Measurements from ENCODE around the gene TSPYL2.

The TSPYL2 gene

GRCh38 chrX:53080628-53081580 is 1.3 kb upstream of the TSPYL2 start:
- no peak for DNase-seq (ENCODE audit: low read depth in 2 of 2)

- DNase-seq (ENCODE audit: low read depth in 2 of 2), result no peak
Observed at GRCh38 chrX:53082773-53083616, 828 bp downstream of the TSPYL2 start.

GRCh38 chrX:53084043-53084570 is 1.9 kb downstream of the TSPYL2 start:
- no peak for DNase-seq (ENCODE audit: low read depth in 2 of 2)

GRCh38 chrX:53084863-53085262 is 2.7 kb downstream of the TSPYL2 start:
- no peak for DNase-seq (ENCODE audit: low read depth in 2 of 2)

- no peak for DNase-seq (ENCODE audit: low read depth in 2 of 2)
Observed at GRCh38 chrX:53085661-53086229, 3.6 kb downstream of the TSPYL2 start.

- DNase-seq (ENCODE audit: low read depth in 2 of 2), result no peak
Observed at GRCh38 chrX:53086464-53086863, 4.3 kb downstream of the TSPYL2 start.

GRCh38 chrX:53087388-53087831 is 5.2 kb downstream of the TSPYL2 start:
- no peak for DNase-seq (ENCODE audit: low read depth in 2 of 2)

GRCh38 chrX:53088136-53088974 is 6.2 kb downstream of the TSPYL2 start:
- DNase-seq (ENCODE audit: low read depth in 2 of 2), result peak; percentile 55 to 66

GRCh38 chrX:53089224-53089842 is 7.2 kb downstream of the TSPYL2 start:
- DNase-seq (ENCODE audit: low read depth in 2 of 2), result no peak

- DNase-seq (ENCODE audit: low read depth in 2 of 2), result no peak
Observed at GRCh38 chrX:53089925-53090324, 7.8 kb downstream of the TSPYL2 start.

GRCh38 chrX:53091354-53091753 is 9.2 kb downstream of the TSPYL2 start:
- no peak for DNase-seq (ENCODE audit: low read depth in 2 of 2)

GRCh38 chrX:53093177-53093655 is 11.0 kb downstream of the TSPYL2 start:
- DNase-seq (ENCODE audit: low read depth in 2 of 2), result peak; percentile 59 to 64

GRCh38 chrX:53093748-53094581 is 11.8 kb downstream of the TSPYL2 start, which contains the start of gene KANTR:
KANTR (plus strand) TSS chrX:53094142; CDS start chrX:53124273, 30,131 bp downstream.
- peak; percentile 60 to 67 for DNase-seq (ENCODE audit: low read depth in 2 of 2)

- no peak for DNase-seq (ENCODE audit: low read depth in 2 of 2)
Observed at GRCh38 chrX:53094582-53094905, 12.4 kb downstream of the TSPYL2 start.

- no peak for DNase-seq (ENCODE audit: low read depth in 2 of 2)
Observed at GRCh38 chrX:53095796-53096195, 13.6 kb downstream of the TSPYL2 start.

GRCh38 chrX:53114864-53115549 is 32.8 kb downstream of the TSPYL2 start:
- DNase-seq (ENCODE audit: low read depth in 2 of 2), result no peak

- no peak for DNase-seq (ENCODE audit: low read depth in 2 of 2)
Observed at GRCh38 chrX:53115550-53115874, 33.3 kb downstream of the TSPYL2 start.

GRCh38 chrX:53116101-53116500 is 33.9 kb downstream of the TSPYL2 start:
- no peak for DNase-seq (ENCODE audit: low read depth in 2 of 2)

- no peak for DNase-seq (ENCODE audit: low read depth in 2 of 2)
Observed at GRCh38 chrX:53122013-53122412, 39.8 kb downstream of the TSPYL2 start.

Data from activated CD4-positive, alpha-beta T cell treated with anti-CD3 and anti-CD28 coated beads for 24 hours (primary cell).